Measurements from ENCODE around the gene ZNF99.
"Not testable (repeated sequence)": the region's sequence is repeated elsewhere in the genome, so short reads cannot be mapped to it uniquely, and the experiment has no call there.

GRCh38 chr19:22728214-22728613, 55.7 kb downstream of the ZNF99 start:
- TF ChIP-seq, protein P1, sequence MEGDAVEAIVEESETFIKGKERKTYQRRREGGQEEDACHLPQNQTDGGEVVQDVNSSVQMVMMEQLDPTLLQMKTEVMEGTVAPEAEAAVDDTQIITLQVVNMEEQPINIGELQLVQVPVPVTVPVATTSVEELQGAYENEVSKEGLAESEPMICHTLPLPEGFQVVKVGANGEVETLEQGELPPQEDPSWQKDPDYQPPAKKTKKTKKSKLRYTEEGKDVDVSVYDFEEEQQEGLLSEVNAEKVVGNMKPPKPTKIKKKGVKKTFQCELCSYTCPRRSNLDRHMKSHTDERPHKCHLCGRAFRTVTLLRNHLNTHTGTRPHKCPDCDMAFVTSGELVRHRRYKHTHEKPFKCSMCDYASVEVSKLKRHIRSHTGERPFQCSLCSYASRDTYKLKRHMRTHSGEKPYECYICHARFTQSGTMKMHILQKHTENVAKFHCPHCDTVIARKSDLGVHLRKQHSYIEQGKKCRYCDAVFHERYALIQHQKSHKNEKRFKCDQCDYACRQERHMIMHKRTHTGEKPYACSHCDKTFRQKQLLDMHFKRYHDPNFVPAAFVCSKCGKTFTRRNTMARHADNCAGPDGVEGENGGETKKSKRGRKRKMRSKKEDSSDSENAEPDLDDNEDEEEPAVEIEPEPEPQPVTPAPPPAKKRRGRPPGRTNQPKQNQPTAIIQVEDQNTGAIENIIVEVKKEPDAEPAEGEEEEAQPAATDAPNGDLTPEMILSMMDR (conservative IDR thresholded peaks at IDR 0.05; ENCODE audit: low read length): not testable (repeated sequence)
- TF ChIP-seq EZH2phosphoT487 (IDR thresholded peaks at IDR 0.05; ENCODE audit: borderline replicate concordance): not testable (repeated sequence)
